ENCODE data around the gene DLAT.
"Not testable (repeated sequence)": the region's sequence is repeated elsewhere in the genome, so short reads cannot be mapped to it uniquely, and the experiment has no call there.

Gene DLAT

GRCh38 chr11:112005422-112006094, 19.6 kb upstream of the DLAT start:
- no peak for DNase-seq

GRCh38 chr11:112006095-112006441, 19.1 kb upstream of the DLAT start:
- DNase-seq: not testable (repeated sequence)

- DNase-seq: not testable (repeated sequence)
Observed at GRCh38 chr11:112011451-112011850, 13.8 kb upstream of the DLAT start.

GRCh38 chr11:112012874-112013273, 12.3 kb upstream of the DLAT start:
- no peak for DNase-seq

- DNase-seq: no peak
Observed at GRCh38 chr11:112013497-112014164, 11.6 kb upstream of the DLAT start.

- DNase-seq: no peak
Observed at GRCh38 chr11:112016088-112016764, 9.0 kb upstream of the DLAT start.

GRCh38 chr11:112016765-112017376, 8.3 kb upstream of the DLAT start:
- no peak for DNase-seq

- DNase-seq: no peak
Observed at GRCh38 chr11:112017538-112017937, 7.7 kb upstream of the DLAT start.

- DNase-seq: no peak
Observed at GRCh38 chr11:112019066-112019465, 6.1 kb upstream of the DLAT start.

GRCh38 chr11:112023104-112023503, 2.1 kb upstream of the DLAT start:
- DNase-seq: no peak

- DNase-seq: no peak
Observed at GRCh38 chr11:112024178-112024772, 933 bp upstream of the DLAT start.

GRCh38 chr11:112025707-112026106, 499 bp downstream of the DLAT start:
- DNase-seq: no peak

- not testable (repeated sequence) for DNase-seq
Observed at GRCh38 chr11:112026784-112027410, 1.7 kb downstream of the DLAT start.

- DNase-seq: no peak
Observed at GRCh38 chr11:112029460-112029859, 4.3 kb downstream of the DLAT start.

- no peak for DNase-seq
Observed at GRCh38 chr11:112033902-112034301, 8.7 kb downstream of the DLAT start.

GRCh38 chr11:112037527-112037926, 12.3 kb downstream of the DLAT start:
- DNase-seq: no peak

GRCh38 chr11:112042161-112042960, 17.2 kb downstream of the DLAT start:
- no peak for DNase-seq

- DNase-seq: no peak
Observed at GRCh38 chr11:112042961-112043304, 17.7 kb downstream of the DLAT start.

- no peak for DNase-seq
Observed at GRCh38 chr11:112044961-112045360, 19.8 kb downstream of the DLAT start.

GRCh38 chr11:112046647-112047046, 21.4 kb downstream of the DLAT start:
- not testable (repeated sequence) for DNase-seq

- not testable (repeated sequence) for DNase-seq
Observed at GRCh38 chr11:112048256-112048655, 23.0 kb downstream of the DLAT start.

GRCh38 chr11:112049777-112050176, 24.6 kb downstream of the DLAT start:
- DNase-seq: no peak

Measured in activated CD4-positive, alpha-beta T cell treated with anti-CD3 and anti-CD28 coated beads for 48 hours (primary cell).